GM12874 (cell line): ENCODE data around the gene CASKIN1.

Experiments used
- TF ChIP-seq, protein P1 (sequence below): IDR thresholded peaks from 2 replicates; pipeline ENCODE4 v1.5.1; 2011; ENCODE audit warnings: low read depth, mild to moderate bottlenecking, control low read depth, low read length, moderate library complexity; ENCODE audit not compliant: insufficient read depth

CASKIN1 gene

DNA sequence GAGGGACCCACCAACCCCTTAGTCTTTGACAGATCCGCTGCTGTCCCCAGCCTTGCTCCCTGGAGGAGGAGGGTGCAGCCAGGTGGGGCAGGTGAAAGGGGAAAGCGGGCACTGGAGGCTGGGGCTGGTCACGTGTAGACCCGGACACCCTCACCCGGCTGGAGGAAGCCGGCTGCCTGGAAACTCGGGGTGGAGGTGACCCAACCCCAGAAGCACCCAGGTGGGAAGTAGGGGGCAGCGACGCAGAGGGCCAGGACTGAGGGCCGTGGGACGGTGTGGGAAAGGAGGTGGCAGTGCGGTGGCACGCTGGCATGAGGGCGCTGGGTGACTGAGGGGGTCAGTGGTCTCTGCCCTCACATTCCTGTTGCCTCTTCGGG, 38.2 kb downstream of the CASKIN1 start:
- TF ChIP-seq, protein P1, sequence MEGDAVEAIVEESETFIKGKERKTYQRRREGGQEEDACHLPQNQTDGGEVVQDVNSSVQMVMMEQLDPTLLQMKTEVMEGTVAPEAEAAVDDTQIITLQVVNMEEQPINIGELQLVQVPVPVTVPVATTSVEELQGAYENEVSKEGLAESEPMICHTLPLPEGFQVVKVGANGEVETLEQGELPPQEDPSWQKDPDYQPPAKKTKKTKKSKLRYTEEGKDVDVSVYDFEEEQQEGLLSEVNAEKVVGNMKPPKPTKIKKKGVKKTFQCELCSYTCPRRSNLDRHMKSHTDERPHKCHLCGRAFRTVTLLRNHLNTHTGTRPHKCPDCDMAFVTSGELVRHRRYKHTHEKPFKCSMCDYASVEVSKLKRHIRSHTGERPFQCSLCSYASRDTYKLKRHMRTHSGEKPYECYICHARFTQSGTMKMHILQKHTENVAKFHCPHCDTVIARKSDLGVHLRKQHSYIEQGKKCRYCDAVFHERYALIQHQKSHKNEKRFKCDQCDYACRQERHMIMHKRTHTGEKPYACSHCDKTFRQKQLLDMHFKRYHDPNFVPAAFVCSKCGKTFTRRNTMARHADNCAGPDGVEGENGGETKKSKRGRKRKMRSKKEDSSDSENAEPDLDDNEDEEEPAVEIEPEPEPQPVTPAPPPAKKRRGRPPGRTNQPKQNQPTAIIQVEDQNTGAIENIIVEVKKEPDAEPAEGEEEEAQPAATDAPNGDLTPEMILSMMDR = no peak

DNA sequence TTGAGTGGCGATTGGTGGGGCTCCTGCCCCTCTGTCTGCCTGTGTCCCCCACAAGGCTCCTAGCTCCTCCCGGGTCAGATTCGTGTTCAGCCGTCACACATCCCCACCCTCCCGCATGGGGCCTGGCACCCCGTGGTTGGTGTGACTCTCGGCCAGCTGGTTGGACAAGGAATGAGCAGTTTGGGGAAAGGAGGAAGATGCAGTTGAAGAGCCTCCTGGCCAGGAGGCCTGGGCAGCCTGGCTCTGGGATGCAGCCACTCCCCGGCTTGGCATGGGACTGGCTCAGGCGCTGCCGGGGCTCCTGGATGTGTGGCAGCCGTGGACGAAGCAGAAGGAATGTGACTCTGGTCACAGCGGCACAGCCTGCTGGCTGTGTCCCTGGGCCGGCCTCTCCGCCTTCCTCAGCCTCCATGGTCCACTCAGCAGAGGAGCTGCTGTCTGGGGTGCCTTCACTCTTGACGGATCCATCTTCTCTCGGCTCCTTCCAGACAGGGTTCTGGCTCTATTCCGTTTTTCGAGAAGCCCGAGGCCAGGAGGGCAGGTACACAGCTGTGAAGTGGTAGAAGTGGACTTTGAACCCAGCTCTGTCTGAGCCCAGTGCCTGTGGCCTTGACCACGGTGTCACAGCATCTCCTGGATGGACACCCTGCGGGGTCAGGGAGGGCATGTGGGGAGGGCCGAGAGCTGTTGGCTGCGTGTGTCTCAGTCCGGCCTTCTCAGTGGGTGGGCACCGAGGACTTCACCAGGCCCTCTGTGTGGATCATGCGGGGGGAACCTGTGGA, 38.7 kb downstream of the CASKIN1 start:
- TF ChIP-seq, protein P1 = no peak

DNA sequence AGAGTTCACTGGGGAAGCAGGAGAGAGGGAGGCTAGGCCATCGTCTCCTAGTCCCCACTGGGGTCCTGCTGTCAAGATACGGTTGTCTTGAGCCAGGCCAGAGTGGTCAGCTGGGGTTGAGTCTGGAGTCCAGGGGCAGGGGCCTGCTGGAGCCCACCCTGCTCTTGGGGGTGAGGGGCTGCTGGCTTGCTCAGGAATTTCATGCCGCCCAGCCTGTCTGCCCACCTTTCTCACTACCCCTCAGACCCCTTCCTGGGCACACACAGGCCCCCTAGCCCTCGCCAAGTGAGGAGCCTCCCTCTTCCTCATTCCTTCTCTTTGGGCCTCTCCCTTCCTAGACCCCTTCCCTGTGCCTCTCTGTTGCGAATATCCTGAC, 39.6 kb downstream of the CASKIN1 start:
- TF ChIP-seq, protein P1 = no peak

DNA sequence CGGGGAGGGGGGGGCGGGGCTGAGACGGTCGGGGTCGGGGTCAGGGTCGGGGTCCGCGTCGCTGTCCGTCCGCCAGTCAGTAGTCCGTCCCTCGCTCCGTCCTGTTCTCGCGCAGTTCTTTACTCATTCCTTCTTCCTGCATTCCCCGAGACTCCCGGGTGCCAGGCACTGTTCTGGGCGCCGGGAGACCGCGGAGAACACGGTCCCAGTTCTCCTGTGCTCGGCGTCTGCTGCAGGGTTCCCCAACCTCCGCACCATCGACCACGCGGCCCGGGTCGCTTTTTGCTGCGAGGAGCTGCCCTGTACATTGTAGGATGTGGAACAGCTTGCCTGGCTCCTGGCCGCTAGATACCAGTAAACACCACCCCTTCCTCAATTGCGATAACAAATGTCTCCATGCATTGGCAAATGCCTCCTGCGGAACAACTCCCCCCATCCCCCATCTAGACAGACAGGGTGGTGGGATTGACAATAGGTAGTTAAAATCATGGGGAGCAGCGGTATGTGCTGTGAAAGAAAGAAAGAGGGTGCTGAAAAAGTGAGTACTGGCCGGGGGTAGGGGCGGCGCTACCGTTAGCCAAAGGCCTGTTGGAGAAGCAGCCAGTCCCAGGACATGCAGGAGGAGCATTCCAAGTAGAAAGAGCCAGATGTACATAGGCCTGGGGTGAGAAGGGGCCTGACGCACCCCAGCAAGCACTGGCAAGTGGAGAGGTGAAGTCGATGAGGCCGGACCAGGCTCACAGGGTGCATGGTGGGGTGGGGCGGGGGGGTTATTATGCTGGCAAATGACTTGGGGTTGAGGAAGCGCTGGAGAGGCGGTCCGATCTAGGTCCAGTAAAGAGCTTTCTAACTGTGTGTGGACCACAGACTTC, 40.2 kb downstream of the CASKIN1 start:
- TF ChIP-seq, protein P1 = no peak

DNA sequence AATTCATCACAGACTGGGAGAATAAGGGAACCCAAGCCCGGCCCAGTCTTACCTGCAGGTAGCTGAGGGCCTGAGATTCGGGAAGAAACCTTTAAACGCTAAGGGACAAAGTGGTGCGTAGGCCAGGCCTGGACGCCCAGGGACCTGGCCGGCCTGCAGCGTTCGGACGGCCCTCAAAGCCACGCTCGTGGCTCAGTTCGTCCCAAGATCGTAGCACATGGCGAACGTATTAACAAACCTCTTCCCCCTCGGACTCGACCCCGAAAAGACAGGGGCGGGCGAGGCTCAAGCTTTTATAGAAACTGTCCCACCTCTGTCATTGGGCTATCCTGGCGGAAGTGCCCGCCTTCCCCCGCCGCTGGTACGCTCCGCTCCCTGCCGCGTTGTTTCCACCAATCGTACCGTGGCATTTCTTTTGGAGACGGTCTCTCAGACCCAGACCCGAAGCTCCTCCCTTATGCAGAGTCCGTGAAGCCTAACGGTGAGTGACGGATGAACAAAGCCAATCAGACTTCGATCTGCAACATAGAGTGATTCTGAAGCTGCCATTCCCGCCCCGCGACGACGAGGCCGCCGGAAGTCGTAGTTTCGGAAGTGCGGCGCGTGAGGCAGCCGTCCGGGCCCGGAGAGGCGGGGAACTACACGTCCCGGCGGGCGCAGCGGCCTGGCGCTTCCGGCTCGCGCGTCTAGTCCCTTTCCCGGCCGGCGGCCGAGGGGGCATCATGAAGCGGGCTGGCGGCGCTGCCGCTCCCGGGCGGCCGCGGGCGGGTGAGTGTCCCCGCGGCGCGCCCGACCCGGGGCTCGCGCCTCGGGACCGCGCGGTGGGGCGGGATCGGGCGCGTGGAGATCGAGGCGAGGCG, 41.1 kb downstream of the CASKIN1 start, which contains the start of gene TRAF7:
TSS of gene TRAF7 (plus strand) at position 692 of the 860 bp plus-strand sequence. CDS start 8,139 bp downstream, outside the sequence.
- TF ChIP-seq, protein P1 = no peak

DNA sequence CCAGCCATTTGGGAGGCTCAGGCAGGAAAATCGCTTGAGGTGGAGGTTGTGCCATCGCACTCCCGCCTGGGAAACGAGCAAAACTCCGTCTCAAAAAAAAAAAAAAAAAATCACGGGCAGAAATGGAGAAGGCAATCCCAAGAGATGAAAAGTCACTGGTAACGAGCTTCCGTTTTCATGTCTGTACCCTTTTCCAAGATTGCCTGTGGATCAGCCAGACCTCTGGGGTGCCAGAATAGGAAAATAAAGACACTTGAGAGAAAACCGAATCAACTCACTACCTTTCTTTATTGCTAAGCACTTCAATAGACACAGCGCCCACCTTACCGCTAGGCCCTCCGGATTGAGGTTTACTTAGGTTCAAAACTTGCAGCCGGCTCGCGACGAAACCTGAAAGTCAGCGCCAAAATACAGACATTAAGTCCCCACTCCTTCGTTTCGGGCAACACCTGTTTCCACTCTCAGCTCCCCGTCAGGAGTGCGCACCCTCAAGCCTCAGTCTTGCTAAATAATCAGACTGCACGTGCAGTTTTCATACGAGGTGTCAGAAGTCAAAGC, 41.8 kb downstream of the CASKIN1 start:
- TF ChIP-seq, protein P1 = no peak
